ENCODE results near the gene MED13L. TPM values are rescaled to one million over a fixed set of nuclear protein-coding genes. Genes with fewer than 3 reads are reported as not detected.

The MED13L gene
- total RNA-seq, 2 experiments from 2014 or later = 68.3 to 71.8 TPM

DNA sequence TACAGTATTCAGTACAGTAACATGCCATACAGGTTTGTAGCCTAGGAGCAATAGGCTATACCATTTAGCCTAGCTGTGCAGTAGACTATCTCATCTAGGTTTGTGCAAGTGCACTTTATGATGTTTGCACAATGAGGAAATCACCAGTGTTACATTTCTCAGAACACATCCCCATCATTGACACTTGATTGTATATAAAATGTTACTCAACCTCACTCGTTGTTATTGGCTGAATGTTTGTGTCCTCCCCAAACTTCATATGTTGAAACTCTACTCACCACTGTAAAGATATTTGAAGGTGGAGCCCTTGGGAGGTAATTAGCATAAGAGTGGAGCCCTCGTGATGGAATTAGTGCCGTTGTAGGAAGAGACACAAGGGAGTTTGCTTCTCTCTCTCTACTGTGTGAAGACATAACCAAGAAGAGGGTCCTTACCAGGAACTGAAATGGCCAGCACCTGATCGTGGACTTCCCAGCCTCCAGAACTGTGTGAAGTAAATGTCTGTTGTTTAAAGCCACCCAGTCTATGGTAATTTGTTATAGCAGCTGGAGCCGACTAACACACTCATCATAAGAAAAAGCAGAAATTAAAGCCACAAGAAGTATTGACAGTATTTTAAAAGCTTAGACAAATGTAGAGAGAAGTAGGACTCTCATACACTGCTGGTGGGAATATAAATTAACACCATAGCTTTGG is 3.2 kb upstream of the MED13L start:
- peaks cover 21% of the 10 kb centered on the region for H3K4me1 Mint-ChIP-seq
- peaks cover 10% of the 10 kb centered on the region for H3K27me3 Mint-ChIP-seq
- H3K27ac Mint-ChIP-seq = no peak overlapping the region
- CTCF ChIA-PET = no interaction called here
- no peak overlapping the region for H3K4me3 Mint-ChIP-seq
- H3K36me3 Mint-ChIP-seq (ENCODE audit: low read depth) = no peaks in the 10 kb centered on the region
- DNase-seq = no peak
- no peaks in the 10 kb centered on the region for H3K9me3 Mint-ChIP-seq
- POLR2A ChIA-PET = no interaction called here

- ChIA-PET POLR2A (interaction anchor here (1.0 to 1.9 kb wide), 2 partner anchors 47 to 281 kb away, joined by 3 to 6 read pairs; partner anchors contain the start of gene MAP1LC3B2), CTCF (interaction anchor here (0.7 to 1.5 kb wide), 4 partner anchors 282 to 713 kb away, joined by 3 to 4 read pairs (median 3); no protein-coding TSS in a partner anchor)
- H3K27ac Mint-ChIP-seq = peak overlapping the region; percentile 74
- H3K27me3 Mint-ChIP-seq = peaks cover 8% of the 10 kb centered on the region
- H3K4me1 Mint-ChIP-seq = peaks cover 41% of the 10 kb centered on the region
- no peaks in the 10 kb centered on the region for H3K9me3 Mint-ChIP-seq
- peak overlapping the region; percentile 79 for H3K4me3 Mint-ChIP-seq
- no peaks in the 10 kb centered on the region for H3K36me3 Mint-ChIP-seq (ENCODE audit: low read depth)
- DNase-seq = no peak
Measured at GRCh38 chr12:116278667-116279066, 1.2 kb upstream of the MED13L start.

- Mint-ChIP-seq H3K9me3 (no peaks in the 10 kb centered on the region), H3K27me3 (peaks cover 8% of the 10 kb centered on the region), H3K4me3 (peak overlapping the region; percentile 79), H3K27ac (peak overlapping the region; percentile 74), H3K36me3 (ENCODE audit: low read depth) (no peaks in the 10 kb centered on the region), H3K4me1 (peaks cover 45% of the 10 kb centered on the region)
- CTCF ChIA-PET = interaction anchor here (0.7 to 1.5 kb wide), 4 partner anchors 283 to 714 kb away, joined by 3 to 4 read pairs (median 3); no protein-coding TSS in a partner anchor
- POLR2A ChIA-PET = interaction anchor here (1.0 to 1.9 kb wide), 2 partner anchors 47 to 281 kb away, joined by 3 to 6 read pairs; partner anchors contain the start of gene MAP1LC3B2
- no peak for DNase-seq
Measured at GRCh38 chr12:116278279-116278626, 760 bp upstream of the MED13L start.

GRCh38 chr12:116276652-116277466 is 634 bp downstream of the MED13L start:
- CTCF ChIA-PET = interaction anchor here (0.7 to 1.5 kb wide), 14 partner anchors 14 to 1593 kb away, joined by 3 to 10 read pairs (median 3); partner anchors contain the start of gene MAP1LC3B2

DNA sequence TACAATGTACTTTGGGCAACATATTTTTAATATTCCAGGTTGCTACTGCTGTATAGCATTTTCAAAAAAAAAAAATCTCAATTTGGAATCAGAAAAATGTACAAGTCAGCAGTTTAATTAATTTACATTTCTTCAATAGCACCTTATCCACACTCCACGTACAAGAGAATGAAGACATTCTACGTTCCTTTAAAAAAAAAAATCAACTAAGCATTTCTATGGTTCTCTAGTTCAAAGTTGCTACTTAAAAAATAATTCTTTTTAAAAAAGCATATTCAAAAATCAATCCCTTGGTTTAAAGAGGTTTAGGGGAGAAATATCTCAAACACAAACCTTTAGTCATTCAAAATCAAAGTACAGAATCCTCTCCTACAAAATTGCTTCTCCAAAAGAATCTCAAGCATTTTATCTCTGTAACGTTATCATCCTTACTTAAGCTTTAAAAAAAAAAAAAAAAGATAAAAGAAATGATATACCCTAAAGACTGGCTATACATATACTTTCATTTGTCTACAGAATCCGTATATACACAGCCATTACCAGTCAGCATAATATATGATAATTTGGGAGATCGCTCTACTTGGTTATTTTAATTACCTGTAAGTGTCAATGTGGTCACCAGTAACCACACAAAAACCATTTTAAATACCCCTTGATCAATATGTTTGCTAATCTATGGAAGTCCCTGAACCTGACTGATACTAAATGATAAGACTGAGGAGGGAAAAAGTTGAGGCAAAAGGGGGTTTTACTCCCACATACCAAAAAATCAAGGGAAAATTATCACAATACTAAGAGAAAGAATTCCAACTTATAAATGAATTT is 2.7 kb downstream of the MED13L start:
- Mint-ChIP-seq H3K4me1 (peaks cover 40% of the 10 kb centered on the region), H3K4me3 (no peak overlapping the region), H3K27me3 (peaks cover 2% of the 10 kb centered on the region), H3K27ac (no peak overlapping the region), H3K36me3 (ENCODE audit: low read depth) (no peaks in the 10 kb centered on the region), H3K9me3 (no peaks in the 10 kb centered on the region)
- POLR2A ChIA-PET = interaction anchor here (2.1 kb wide), 1 partner anchor 285 kb away, joined by 10 read pairs; the partner anchor contains the start of gene MAP1LC3B2
- CTCF ChIA-PET = interaction anchor here (0.6 kb wide), 2 partner anchors 227 to 444 kb away, joined by 3 read pairs; no protein-coding TSS in a partner anchor
- DNase-seq = no peak

More at GRCh38 chr12:116276652-116277466, 634 bp downstream of the MED13L start:
- H3K9me3 Mint-ChIP-seq = no peaks in the 10 kb centered on the region
- DNase-seq = peak; percentile 75
- peaks cover 35% of the 10 kb centered on the region for H3K4me1 Mint-ChIP-seq
- peak overlapping the region; percentile 88 for H3K4me3 Mint-ChIP-seq
- peaks cover 8% of the 10 kb centered on the region for H3K27me3 Mint-ChIP-seq
- H3K36me3 Mint-ChIP-seq (ENCODE audit: low read depth) = no peaks in the 10 kb centered on the region
- POLR2A ChIA-PET = interaction anchor here (0.6 to 2.1 kb wide), 8 partner anchors 19 to 312 kb away, joined by 3 to 10 read pairs (median 3); partner anchors contain the start of gene MAP1LC3B2
- H3K27ac Mint-ChIP-seq = peak overlapping the region; percentile 84

- no peaks in the 10 kb centered on the region for H3K9me3 Mint-ChIP-seq
- H3K36me3 Mint-ChIP-seq (ENCODE audit: low read depth) = no peaks in the 10 kb centered on the region
- CTCF ChIA-PET = interaction anchor here (0.6 kb wide), 2 partner anchors 226 to 445 kb away, joined by 3 read pairs; no protein-coding TSS in a partner anchor
- H3K27me3 Mint-ChIP-seq = no peaks in the 10 kb centered on the region
- H3K4me1 Mint-ChIP-seq = peaks cover 40% of the 10 kb centered on the region
- no peak for DNase-seq
- no peak overlapping the region for H3K4me3 Mint-ChIP-seq
- POLR2A ChIA-PET = no interaction called here
- no peak overlapping the region for H3K27ac Mint-ChIP-seq
Measured at GRCh38 chr12:116273813-116274550, 3.5 kb downstream of the MED13L start.

- CTCF ChIA-PET = interaction anchor here (0.6 to 1.5 kb wide), 3 partner anchors 26 to 436 kb away, joined by 3 to 5 read pairs (median 3); no protein-coding TSS in a partner anchor
- Mint-ChIP-seq H3K9me3 (no peaks in the 10 kb centered on the region), H3K27ac (no peak overlapping the region), H3K36me3 (ENCODE audit: low read depth) (no peaks in the 10 kb centered on the region), H3K4me1 (peaks cover 15% of the 10 kb centered on the region), H3K27me3 (no peaks in the 10 kb centered on the region), H3K4me3 (no peak overlapping the region)
- POLR2A ChIA-PET = no interaction called here
- no peak for DNase-seq
Measured at GRCh38 chr12:116267948-116268347, 9.5 kb downstream of the MED13L start.

GRCh38 chr12:116266631-116267349 is 10.7 kb downstream of the MED13L start:
- CTCF ChIA-PET = interaction anchor here (1.5 kb wide), 1 partner anchor 437 kb away, joined by 3 read pairs; no protein-coding TSS in a partner anchor
- H3K4me1 Mint-ChIP-seq = peaks cover 13% of the 10 kb centered on the region
- no peaks in the 10 kb centered on the region for H3K27me3 Mint-ChIP-seq
- POLR2A ChIA-PET = no interaction called here
- no peak overlapping the region for H3K27ac Mint-ChIP-seq
- H3K9me3 Mint-ChIP-seq = no peaks in the 10 kb centered on the region
- no peak for DNase-seq
- H3K4me3 Mint-ChIP-seq = no peak overlapping the region
- no peaks in the 10 kb centered on the region for H3K36me3 Mint-ChIP-seq (ENCODE audit: low read depth)

DNA sequence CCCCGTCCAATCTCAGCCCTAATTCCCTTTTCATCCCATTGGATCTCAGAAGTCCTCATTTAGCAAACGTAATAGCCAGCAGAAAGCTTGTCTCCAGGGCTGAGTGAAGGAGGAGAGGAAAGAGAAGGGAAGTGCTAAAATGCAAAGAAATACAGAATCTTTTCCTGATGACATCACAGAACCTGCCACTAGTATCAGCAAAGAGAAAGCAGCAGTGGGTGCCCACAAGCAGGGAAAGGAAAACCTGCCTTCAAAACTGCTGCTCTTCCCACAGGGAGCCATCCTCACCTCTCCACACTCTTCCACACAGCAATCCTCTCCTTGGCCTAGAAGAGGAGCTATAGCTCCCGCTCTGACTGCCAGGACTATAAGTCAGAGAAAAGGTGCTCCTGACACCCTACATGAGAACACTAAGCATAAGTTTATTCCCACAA is 11.3 kb downstream of the MED13L start:
- Mint-ChIP-seq H3K9me3 (no peaks in the 10 kb centered on the region), H3K36me3 (ENCODE audit: low read depth) (no peaks in the 10 kb centered on the region), H3K27me3 (no peaks in the 10 kb centered on the region), H3K4me3 (no peak overlapping the region), H3K27ac (no peak overlapping the region), H3K4me1 (peaks cover 13% of the 10 kb centered on the region)
- no peak for DNase-seq
- ChIA-PET CTCF (no interaction called here), POLR2A (no interaction called here)

- H3K4me1 Mint-ChIP-seq = peaks cover 16% of the 10 kb centered on the region
- ChIA-PET CTCF (no interaction called here), POLR2A (no interaction called here)
- H3K4me3 Mint-ChIP-seq = no peak overlapping the region
- no peak for DNase-seq
- no peaks in the 10 kb centered on the region for H3K9me3 Mint-ChIP-seq
- no peaks in the 10 kb centered on the region for H3K36me3 Mint-ChIP-seq (ENCODE audit: low read depth)
- no peaks in the 10 kb centered on the region for H3K27me3 Mint-ChIP-seq
- no peak overlapping the region for H3K27ac Mint-ChIP-seq
Measured at GRCh38 chr12:116265351-116266147, 11.9 kb downstream of the MED13L start.

- peaks cover 16% of the 10 kb centered on the region for H3K4me1 Mint-ChIP-seq
- no peak for DNase-seq
- ChIA-PET POLR2A (no interaction called here), CTCF (no interaction called here)
- no peaks in the 10 kb centered on the region for H3K27me3 Mint-ChIP-seq
- H3K36me3 Mint-ChIP-seq (ENCODE audit: low read depth) = no peaks in the 10 kb centered on the region
- H3K27ac Mint-ChIP-seq = no peak overlapping the region
- H3K9me3 Mint-ChIP-seq = no peaks in the 10 kb centered on the region
- no peak overlapping the region for H3K4me3 Mint-ChIP-seq
Measured at GRCh38 chr12:116264525-116265070, 12.9 kb downstream of the MED13L start.

Data from activated CD4-positive, alpha-beta memory T cell treated with anti-CD3 and anti-CD28 coated beads, Interleukin-2, amount 10 ng/mL, durations not matched to agents 7 days and 5 days (primary cell).